ENCODE measurements around the gene SAAL1.
"Not testable (repeated sequence)": the region's sequence is repeated elsewhere in the genome, so short reads cannot be mapped to it uniquely, and the experiment has no call there.

SAAL1 gene

DNA sequence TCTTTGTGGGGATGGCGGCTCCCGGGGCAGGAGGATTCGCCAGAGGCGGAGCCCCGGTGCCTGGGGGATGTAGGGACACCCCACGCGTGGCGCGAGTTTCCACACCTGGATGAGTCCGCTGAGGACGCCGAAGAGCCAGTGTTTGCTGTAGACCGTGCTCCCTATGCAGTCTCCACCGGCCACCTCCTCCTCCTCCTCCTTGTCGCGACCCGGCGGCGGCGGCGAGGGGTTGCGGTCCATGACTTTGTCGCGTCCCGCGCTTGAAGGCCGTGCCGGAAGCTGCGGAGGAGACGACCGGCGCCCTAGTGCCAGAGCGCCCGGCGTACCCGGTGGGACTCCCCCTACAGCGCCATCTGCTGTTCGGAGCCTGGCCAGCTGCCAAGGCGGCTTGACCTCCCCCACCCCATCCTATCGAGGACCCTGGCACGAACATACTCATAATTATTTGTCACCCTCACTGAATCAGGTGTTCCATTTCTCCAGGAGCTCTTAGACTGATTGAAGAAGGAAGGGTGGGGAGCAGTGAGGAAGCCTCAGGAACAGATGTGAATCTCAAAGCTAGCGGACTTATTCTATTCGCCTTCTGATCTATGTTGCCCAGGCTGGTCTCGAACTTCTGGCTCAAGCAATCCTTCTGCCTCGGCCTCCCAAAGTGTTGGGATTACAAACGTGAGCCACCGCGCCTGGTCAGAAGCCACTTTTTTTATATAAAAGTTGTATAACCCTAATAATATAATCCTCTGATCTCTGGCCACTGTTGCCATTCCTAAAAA lies at the start of gene SAAL1:
Gene SAAL1 (minus strand): TSS at position 281 of the 773 bp plus-strand sequence. CDS start 41 bp downstream, at position 240.
- peak; percentile 82 to 90 (median 90) for DNase-seq (ENCODE audit: low read depth in 3 of 3)

- no peak for DNase-seq (ENCODE audit: low read depth in 3 of 3)
Measured at GRCh38 chr11:18151581-18151980, 45.7 kb upstream of the SAAL1 start.

- DNase-seq (ENCODE audit: low read depth in 3 of 3), result no peak
Measured at GRCh38 chr11:18145837-18146236, 40.0 kb upstream of the SAAL1 start.

DNA sequence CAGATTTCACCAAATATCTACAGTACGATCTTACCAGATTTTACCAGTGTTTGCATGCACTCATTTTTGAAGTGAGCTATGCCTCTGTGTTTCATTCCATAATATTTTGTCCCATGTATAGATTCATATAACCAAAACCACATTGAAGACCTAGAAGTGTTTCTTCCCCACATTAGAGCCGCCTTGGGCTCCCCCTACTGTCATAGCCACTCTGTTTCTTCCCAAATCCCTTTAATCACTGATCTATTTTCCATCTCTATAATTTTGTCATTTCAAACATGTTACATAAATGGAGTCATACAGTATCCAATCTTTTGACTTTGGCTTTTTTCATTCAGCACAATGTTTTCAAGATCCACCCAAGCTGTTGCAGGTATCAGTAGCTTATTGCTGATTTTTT lies 39.1 kb upstream of the SAAL1 start:
- no peak for DNase-seq (ENCODE audit: low read depth in 3 of 3)

DNA sequence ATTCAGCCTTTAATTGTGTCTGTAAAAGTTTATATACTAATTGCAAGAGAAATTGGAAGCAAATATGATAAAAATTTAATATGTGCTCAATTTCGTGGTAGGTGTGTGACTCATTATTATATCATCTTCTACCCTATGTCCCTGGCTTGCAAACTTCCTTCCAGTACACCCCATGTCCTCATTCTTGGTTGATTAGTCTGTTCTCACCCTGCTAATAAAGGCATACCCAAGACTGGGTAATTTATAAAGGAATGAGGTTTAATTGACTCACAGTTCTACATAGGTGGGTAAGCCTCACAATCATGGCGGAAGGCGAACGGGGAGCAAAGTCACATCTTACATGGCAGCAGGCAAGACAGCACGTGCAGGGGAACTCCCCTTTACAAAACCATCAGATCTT lies 38.4 kb upstream of the SAAL1 start:
- DNase-seq (ENCODE audit: low read depth in 3 of 3), result no peak

- no peak for DNase-seq (ENCODE audit: low read depth in 3 of 3)
Measured at GRCh38 chr11:18140145-18140544, 34.3 kb upstream of the SAAL1 start.

DNA sequence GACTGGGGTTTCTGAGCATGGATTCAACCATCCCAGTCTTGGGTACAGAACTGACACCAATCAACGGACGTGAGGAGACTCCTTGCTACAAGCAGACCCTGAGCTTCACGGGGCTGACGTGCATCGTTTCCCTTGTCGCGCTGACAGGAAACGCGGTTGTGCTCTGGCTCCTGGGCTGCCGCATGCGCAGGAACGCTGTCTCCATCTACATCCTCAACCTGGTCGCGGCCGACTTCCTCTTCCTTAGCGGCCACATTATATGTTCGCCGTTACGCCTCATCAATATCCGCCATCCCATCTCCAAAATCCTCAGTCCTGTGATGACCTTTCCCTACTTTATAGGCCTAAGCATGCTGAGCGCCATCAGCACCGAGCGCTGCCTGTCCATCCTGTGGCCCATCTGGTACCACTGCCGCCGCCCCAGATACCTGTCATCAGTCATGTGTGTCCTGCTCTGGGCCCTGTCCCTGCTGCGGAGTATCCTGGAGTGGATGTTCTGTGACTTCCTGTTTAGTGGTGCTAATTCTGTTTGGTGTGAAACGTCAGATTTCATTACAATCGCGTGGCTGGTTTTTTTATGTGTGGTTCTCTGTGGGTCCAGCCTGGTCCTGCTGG lies 31.4 kb upstream of the SAAL1 start:
- DNase-seq (ENCODE audit: low read depth in 3 of 3), result no peak

DNA sequence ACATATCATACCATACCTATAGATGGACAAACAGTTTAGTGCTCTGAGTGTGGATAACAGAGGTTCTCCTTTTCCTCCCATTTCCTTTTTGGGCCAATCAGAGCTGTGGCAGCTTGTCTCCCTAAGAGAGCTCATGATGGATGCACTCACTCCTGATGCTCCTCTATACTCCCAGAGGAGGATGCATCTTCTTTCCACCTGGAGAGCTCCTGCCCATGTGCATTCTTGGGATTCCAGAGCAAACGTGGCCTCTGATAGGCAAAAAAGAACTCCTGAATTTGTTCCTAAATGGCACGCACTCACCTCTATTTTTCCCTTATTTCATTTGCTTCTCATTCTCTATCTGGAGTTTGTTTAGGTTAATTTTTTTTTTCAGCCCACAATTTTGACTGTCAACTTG lies 29.4 kb upstream of the SAAL1 start:
- DNase-seq (ENCODE audit: low read depth in 3 of 3), result no peak

GRCh38 chr11:18132341-18132740 lies 26.5 kb upstream of the SAAL1 start, which contains the start of gene MRGPRX3:
MRGPRX3 (plus strand) TSS chr11:18132571; CDS start chr11:18137203, 4,632 bp downstream.
- DNase-seq (ENCODE audit: low read depth in 3 of 3), result no peak

DNA sequence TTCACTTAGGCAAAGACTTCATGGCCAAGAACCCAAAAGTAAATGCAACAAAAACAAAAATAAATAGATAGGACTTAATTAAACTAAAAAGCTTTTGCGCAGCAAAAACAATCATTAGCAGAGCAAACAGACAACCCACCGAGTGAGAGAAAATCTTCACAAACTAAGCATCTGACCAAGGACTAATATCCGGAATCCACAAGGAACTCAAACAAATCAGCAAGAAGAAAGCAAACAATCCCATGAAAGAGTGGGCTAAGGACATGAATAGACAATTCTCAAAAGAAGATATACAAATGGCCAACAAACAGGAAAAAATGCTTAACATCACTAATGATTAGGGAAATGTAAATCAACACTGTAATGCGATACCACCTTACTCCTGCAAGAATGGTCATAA lies 25.2 kb upstream of the SAAL1 start:
- DNase-seq (ENCODE audit: low read depth in 3 of 3), result not testable (repeated sequence)

- not testable (repeated sequence) for DNase-seq (ENCODE audit: low read depth in 3 of 3)
Measured at GRCh38 chr11:18121331-18121828, 15.5 kb upstream of the SAAL1 start.

- peak; percentile 36 to 57 (median 52) for DNase-seq (ENCODE audit: low read depth in 3 of 3)
Measured at GRCh38 chr11:18115360-18116127, 9.7 kb upstream of the SAAL1 start.

DNA sequence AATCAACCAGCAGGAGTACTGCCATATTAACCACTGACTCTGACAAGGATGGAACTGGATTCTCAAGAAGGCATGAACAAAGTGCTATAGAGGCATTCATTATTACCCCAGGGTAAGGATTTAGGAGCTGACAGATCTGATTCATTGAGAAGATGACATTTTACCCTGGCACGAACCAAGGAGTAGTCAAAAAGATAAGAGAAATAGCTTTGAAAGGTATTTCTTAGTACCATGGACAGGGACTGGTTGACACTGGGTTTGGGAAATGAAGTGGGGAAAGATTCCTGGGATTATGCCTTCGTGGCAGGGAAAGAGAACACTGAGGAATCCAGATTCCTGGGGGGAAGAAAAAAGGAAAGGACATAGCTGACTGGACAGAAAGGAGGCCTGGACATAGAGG lies 5.1 kb upstream of the SAAL1 start:
- no peak for DNase-seq (ENCODE audit: low read depth in 3 of 3)

- no peak for DNase-seq (ENCODE audit: low read depth in 3 of 3)
Measured at GRCh38 chr11:18108254-18108653, 2.4 kb upstream of the SAAL1 start.

- no peak for DNase-seq (ENCODE audit: low read depth in 3 of 3)
Measured at GRCh38 chr11:18106688-18107087, 806 bp upstream of the SAAL1 start.

DNA sequence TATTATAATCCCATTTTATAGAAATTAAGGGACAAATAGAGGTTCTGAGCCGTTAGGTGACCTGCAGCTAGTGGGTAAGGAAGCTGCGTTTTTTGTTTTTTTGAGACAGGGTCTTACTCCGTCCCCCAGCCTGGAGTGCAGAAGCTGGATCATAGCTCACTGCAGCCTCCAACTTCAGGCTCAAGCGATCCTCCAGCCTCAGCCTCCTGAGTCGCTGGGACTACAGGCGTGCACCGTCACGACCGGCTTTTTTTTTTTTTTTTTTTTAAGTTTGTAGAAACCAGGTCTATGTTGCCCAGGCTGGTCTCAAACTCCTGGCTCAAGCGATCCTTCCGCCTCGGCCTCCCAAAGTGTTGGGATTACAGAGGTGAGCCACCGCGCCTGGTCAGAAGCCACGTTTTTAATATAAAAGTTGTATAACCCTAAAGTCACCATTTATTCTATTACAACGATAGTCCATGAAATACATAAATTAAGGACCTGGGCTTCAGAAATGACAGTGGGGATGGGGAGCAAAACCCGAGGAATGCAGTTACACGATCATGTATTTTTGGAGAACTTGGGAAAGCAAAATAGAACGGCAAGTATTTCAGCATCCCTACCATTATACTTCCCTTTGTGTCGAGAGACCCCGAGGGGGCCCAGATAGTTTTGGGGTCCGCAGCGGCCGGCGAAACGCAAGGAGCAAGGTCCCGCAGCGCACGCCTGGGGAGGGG lies 638 bp downstream of the SAAL1 start:
- DNase-seq (ENCODE audit: low read depth in 3 of 3), result no peak

DNA sequence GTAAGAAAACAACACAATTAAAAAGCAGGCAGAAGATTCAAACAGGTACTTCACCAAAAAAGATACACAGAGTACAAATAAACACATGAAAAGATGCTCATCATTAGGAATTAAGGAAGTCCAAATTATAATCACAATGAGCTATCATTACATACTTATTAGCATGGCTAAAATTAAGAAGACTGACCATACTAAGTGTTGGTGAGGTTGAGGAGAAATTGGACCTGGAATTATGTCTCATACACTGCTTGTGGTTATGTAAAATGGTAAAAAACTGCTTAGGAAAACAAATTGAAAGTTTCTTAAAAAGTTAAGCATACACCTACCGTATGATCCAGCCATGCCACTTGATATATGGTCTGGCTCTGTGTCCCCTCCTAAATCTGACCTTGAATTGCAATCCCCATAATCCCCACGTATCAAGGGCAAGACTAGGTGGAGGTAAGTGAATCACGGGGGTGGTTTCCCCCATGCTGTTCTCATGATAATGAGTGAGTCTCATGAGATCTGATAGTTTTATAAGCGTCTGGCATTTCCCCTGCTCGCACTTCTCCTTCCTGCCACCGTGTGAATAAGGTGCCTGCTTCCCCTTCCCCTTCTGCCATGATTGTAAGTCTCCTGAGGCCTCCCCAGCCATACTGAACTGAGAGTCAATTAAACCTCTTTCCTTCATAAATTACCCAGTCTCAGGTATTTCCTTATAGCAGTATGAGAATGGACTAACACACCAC lies 4.8 kb downstream of the SAAL1 start:
- DNase-seq (ENCODE audit: low read depth in 3 of 3), result no peak

- no peak for DNase-seq (ENCODE audit: low read depth in 3 of 3)
Measured at GRCh38 chr11:18093959-18094358, 11.9 kb downstream of the SAAL1 start.

DNA sequence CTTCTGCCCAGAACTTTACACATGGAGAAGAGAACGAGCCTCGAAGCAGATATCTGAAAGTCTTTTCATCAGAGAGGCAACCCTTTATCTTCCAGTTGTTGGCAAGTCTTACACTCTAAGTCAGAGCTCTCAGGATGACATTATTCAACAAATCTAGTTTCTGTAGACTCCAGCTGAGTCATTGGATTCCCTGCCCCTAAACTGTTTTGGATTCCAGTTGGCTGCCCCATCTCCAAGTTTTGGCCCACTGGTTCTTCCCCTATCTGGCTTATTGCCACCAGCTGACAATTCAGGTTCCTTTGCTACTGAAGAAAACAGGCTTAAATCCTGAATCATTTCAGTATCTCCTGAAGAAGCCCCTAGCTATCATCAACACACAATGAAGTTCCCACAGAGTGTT lies 14.2 kb downstream of the SAAL1 start:
- no peak for DNase-seq (ENCODE audit: low read depth in 3 of 3)

- no peak for DNase-seq (ENCODE audit: low read depth in 3 of 3)
Measured at GRCh38 chr11:18088966-18089365, 16.9 kb downstream of the SAAL1 start.

- DNase-seq (ENCODE audit: low read depth in 3 of 3), result no peak
Measured at GRCh38 chr11:18088366-18088765, 17.5 kb downstream of the SAAL1 start.
